Activated T-cell treated with anti-CD3 and anti-CD28 coated beads, Interleukin-2, amount 50 U/mL, for 24 hours (primary cell): ENCODE results near the gene MMP11.
A peak's percentile ranks its signal among the peaks of the same experiment; 100 is the strongest.

ENCODE experiments used
- DNase-seq: peaks from one replicate; pipeline ENCODE4 v3.0.0-alpha.2; 2020
- H3K27ac Mint-ChIP-seq: 2 replicates; pipeline ENCODE4 v1.8.0; 2020; ENCODE audit warnings: mild to moderate bottlenecking, mixed read lengths
- H3K27me3 Mint-ChIP-seq: 2 replicates; pipeline ENCODE4 v1.8.0; 2020; ENCODE audit warnings: mixed read lengths
- H3K36me3 Mint-ChIP-seq: 2 replicates; pipeline ENCODE4 v1.8.0; 2020; ENCODE audit warnings: low read depth, mixed read lengths
- H3K4me1 Mint-ChIP-seq: 2 replicates; pipeline ENCODE4 v1.8.0; 2020; ENCODE audit warnings: low read depth, mixed read lengths
- H3K4me3 Mint-ChIP-seq: 2 replicates; pipeline ENCODE4 v1.8.0; 2020; ENCODE audit warnings: mild to moderate bottlenecking, moderate library complexity, mixed read lengths
- H3K9me3 Mint-ChIP-seq: 2 replicates; pipeline ENCODE4 v1.8.0; 2020; ENCODE audit warnings: mixed read lengths

The MMP11 gene

GRCh38 chr22:23793326-23793725 lies 20.7 kb downstream of the MMP11 start:
- Mint-ChIP-seq H3K27me3 (no peaks in the 10 kb centered on the region), H3K36me3 (peaks cover 71% of the 10 kb centered on the region), H3K4me3 (no peak overlapping the region), H3K27ac (no peak overlapping the region), H3K9me3 (no peaks in the 10 kb centered on the region), H3K4me1 (peaks cover 24% of the 10 kb centered on the region)
- no peak for DNase-seq

- no peaks in the 10 kb centered on the region for H3K27me3 Mint-ChIP-seq
- H3K4me3 Mint-ChIP-seq: no peak overlapping the region
- peaks cover 11% of the 10 kb centered on the region for H3K4me1 Mint-ChIP-seq
- no peak for DNase-seq
- no peak overlapping the region for H3K27ac Mint-ChIP-seq
- H3K36me3 Mint-ChIP-seq: peaks cover 86% of the 10 kb centered on the region
- H3K9me3 Mint-ChIP-seq: no peaks in the 10 kb centered on the region
Measured at GRCh38 chr22:23796461-23796860, 23.8 kb downstream of the MMP11 start.

GRCh38 chr22:23800297-23801237 lies 27.9 kb downstream of the MMP11 start:
- H3K4me1 Mint-ChIP-seq: no peaks in the 10 kb centered on the region
- H3K4me3 Mint-ChIP-seq: no peak overlapping the region
- H3K9me3 Mint-ChIP-seq: no peaks in the 10 kb centered on the region
- DNase-seq: no peak
- H3K27ac Mint-ChIP-seq: no peak overlapping the region
- H3K27me3 Mint-ChIP-seq: no peaks in the 10 kb centered on the region
- peaks cover 89% of the 10 kb centered on the region for H3K36me3 Mint-ChIP-seq

- DNase-seq: no peak
- H3K4me1 Mint-ChIP-seq: no peaks in the 10 kb centered on the region
- no peaks in the 10 kb centered on the region for H3K9me3 Mint-ChIP-seq
- H3K4me3 Mint-ChIP-seq: no peak overlapping the region
- peaks cover 89% of the 10 kb centered on the region for H3K36me3 Mint-ChIP-seq
- H3K27ac Mint-ChIP-seq: no peak overlapping the region
- H3K27me3 Mint-ChIP-seq: no peaks in the 10 kb centered on the region
Measured at GRCh38 chr22:23801238-23801821, 28.7 kb downstream of the MMP11 start.

GRCh38 chr22:23801886-23802377 lies 29.3 kb downstream of the MMP11 start:
- peaks cover 91% of the 10 kb centered on the region for H3K36me3 Mint-ChIP-seq
- H3K27ac Mint-ChIP-seq: no peak overlapping the region

GRCh38 chr22:23803001-23803819 lies 30.6 kb downstream of the MMP11 start:
- H3K4me1 Mint-ChIP-seq: no peaks in the 10 kb centered on the region

More at GRCh38 chr22:23801886-23802377, 29.3 kb downstream of the MMP11 start:
- no peak for DNase-seq
- no peak overlapping the region for H3K4me3 Mint-ChIP-seq
- no peaks in the 10 kb centered on the region for H3K4me1 Mint-ChIP-seq
- no peaks in the 10 kb centered on the region for H3K27me3 Mint-ChIP-seq
- H3K9me3 Mint-ChIP-seq: no peaks in the 10 kb centered on the region

GRCh38 chr22:23804781-23805291 lies 32.2 kb downstream of the MMP11 start:
- H3K36me3 Mint-ChIP-seq: peaks cover 84% of the 10 kb centered on the region
- H3K27ac Mint-ChIP-seq: no peak overlapping the region
- no peaks in the 10 kb centered on the region for H3K27me3 Mint-ChIP-seq
- H3K4me1 Mint-ChIP-seq: no peaks in the 10 kb centered on the region
- no peaks in the 10 kb centered on the region for H3K9me3 Mint-ChIP-seq
- H3K4me3 Mint-ChIP-seq: no peak overlapping the region
- no peak for DNase-seq

More at GRCh38 chr22:23803001-23803819, 30.6 kb downstream of the MMP11 start:
- Mint-ChIP-seq H3K4me3 (no peak overlapping the region), H3K36me3 (peaks cover 90% of the 10 kb centered on the region), H3K27me3 (no peaks in the 10 kb centered on the region), H3K9me3 (no peaks in the 10 kb centered on the region), H3K27ac (no peak overlapping the region)
- no peak for DNase-seq

GRCh38 chr22:23806837-23807236 lies 34.2 kb downstream of the MMP11 start:
- H3K27ac Mint-ChIP-seq: peak overlapping the region; percentile 41
- H3K27me3 Mint-ChIP-seq: no peaks in the 10 kb centered on the region
- no peak for DNase-seq
- no peak overlapping the region for H3K4me3 Mint-ChIP-seq
- no peaks in the 10 kb centered on the region for H3K9me3 Mint-ChIP-seq
- peaks cover 81% of the 10 kb centered on the region for H3K36me3 Mint-ChIP-seq
- no peaks in the 10 kb centered on the region for H3K4me1 Mint-ChIP-seq

GRCh38 chr22:23812378-23812777 lies 39.7 kb downstream of the MMP11 start:
- no peaks in the 10 kb centered on the region for H3K4me1 Mint-ChIP-seq
- DNase-seq: no peak
- no peaks in the 10 kb centered on the region for H3K27me3 Mint-ChIP-seq
- H3K27ac Mint-ChIP-seq: no peak overlapping the region
- H3K4me3 Mint-ChIP-seq: no peak overlapping the region
- peaks cover 72% of the 10 kb centered on the region for H3K36me3 Mint-ChIP-seq
- H3K9me3 Mint-ChIP-seq: no peaks in the 10 kb centered on the region

GRCh38 chr22:23815541-23816155 lies 43.0 kb downstream of the MMP11 start:
- Mint-ChIP-seq H3K27ac (no peak overlapping the region), H3K27me3 (no peaks in the 10 kb centered on the region), H3K36me3 (peaks cover 91% of the 10 kb centered on the region), H3K4me1 (peaks cover 3% of the 10 kb centered on the region), H3K4me3 (no peak overlapping the region), H3K9me3 (no peaks in the 10 kb centered on the region)
- no peak for DNase-seq

GRCh38 chr22:23816156-23816976 lies 43.7 kb downstream of the MMP11 start:
- no peak for DNase-seq
- H3K4me3 Mint-ChIP-seq: no peak overlapping the region
- no peaks in the 10 kb centered on the region for H3K9me3 Mint-ChIP-seq
- H3K4me1 Mint-ChIP-seq: peaks cover 6% of the 10 kb centered on the region
- no peak overlapping the region for H3K27ac Mint-ChIP-seq
- peaks cover 91% of the 10 kb centered on the region for H3K36me3 Mint-ChIP-seq
- H3K27me3 Mint-ChIP-seq: no peaks in the 10 kb centered on the region

GRCh38 chr22:23817146-23817545 lies 44.5 kb downstream of the MMP11 start:
- Mint-ChIP-seq H3K36me3 (peaks cover 92% of the 10 kb centered on the region), H3K27me3 (no peaks in the 10 kb centered on the region), H3K9me3 (no peaks in the 10 kb centered on the region), H3K27ac (no peak overlapping the region), H3K4me3 (no peak overlapping the region), H3K4me1 (peaks cover 6% of the 10 kb centered on the region)
- no peak for DNase-seq

GRCh38 chr22:23818541-23818940 lies 45.9 kb downstream of the MMP11 start:
- Mint-ChIP-seq H3K4me1 (peaks cover 6% of the 10 kb centered on the region), H3K36me3 (peaks cover 94% of the 10 kb centered on the region), H3K9me3 (no peaks in the 10 kb centered on the region), H3K4me3 (no peak overlapping the region), H3K27me3 (no peaks in the 10 kb centered on the region), H3K27ac (no peak overlapping the region)
- DNase-seq: no peak
